Sigmoid colon (tissue), 7 donors: Measurements from ENCODE around the gene CHAC1. TPM values are rescaled to one million over a fixed set of nuclear protein-coding genes. Genes with fewer than 3 reads are reported as not detected.

Experiments
- DNase-seq: peaks from one replicate; pipeline ENCODE4 v3.0.0-alpha.2; 2019
- H3K27ac ChIP-seq, 4 donors: fragments of 200-600 bp; sonication (generic); one replicate each; pipeline ENCODE4 v1.5.1; 2016 to 2019; ENCODE audit warnings: mild to moderate bottlenecking in 1 of 4
- H3K27me3 ChIP-seq, 3 donors: fragments of 200-600 bp; sonication (generic); one replicate each; pipeline ENCODE4 v1.5.1; 2019; ENCODE audit warnings: mild to moderate bottlenecking in 1 of 3
- H3K36me3 ChIP-seq, 4 donors: fragments of 200-600 bp; sonication (generic); one replicate each; pipeline ENCODE4 v1.5.1; 2016 to 2019
- H3K4me1 ChIP-seq, 4 donors: fragments of 200-600 bp; sonication (generic); one replicate each; pipeline ENCODE4 v1.5.1; 2017 to 2019
- H3K4me3 ChIP-seq, 4 donors: fragments of 200-600 bp; sonication (generic); one replicate each; pipeline ENCODE4 v1.5.1; 2017 to 2019; ENCODE audit warnings: mild to moderate bottlenecking in 2 of 4, moderate library complexity in 1 of 4
- H3K9me3 ChIP-seq, 4 donors: fragments of 200-600 bp in 3 of 4; sonication (generic) in 3 of 4; one replicate each; pipeline versions ENCODE4 v1.5.1 to v1.6.1; 2013 to 2019
- CTCF ChIP-seq, 4 experiments: fragments of 450-650 bp in 3 of 4; fragments of 200-600 bp in 1 of 4; IDR thresholded peaks; one replicate each; pipeline ENCODE4 v1.5.1; 2016 to 2019; ENCODE audit warnings: antibody characterized with exemption in 4 of 4, mild to moderate bottlenecking in 3 of 4, moderate library complexity in 2 of 4
- EP300 ChIP-seq, 4 donors: sonication (generic); formaldehyde crosslinking; IDR thresholded peaks; one replicate each; pipeline ENCODE4 v1.6.1; 2017; ENCODE audit warnings: antibody characterized with exemption in 4 of 4
- POLR2A ChIP-seq, 2 donors: fragments of 450-650 bp; IDR thresholded peaks; one replicate each; pipeline ENCODE4 v1.6.1; 2016; ENCODE audit warnings: antibody characterized with exemption in 2 of 2, mild to moderate bottlenecking in 2 of 2, moderate library complexity in 2 of 2
- POLR2AphosphoS5 ChIP-seq, 4 donors: sonication (generic); formaldehyde crosslinking; IDR thresholded peaks; one replicate each; pipeline ENCODE4 v1.6.1; 2017; ENCODE audit warnings: antibody characterized with exemption in 4 of 4
- WGBS, 2 donors: extraction: QIAGEN DNeasy Blood & Tissue Kit; methylation state at CpG; one replicate each; pipeline ENCODE4 v1.1.7; 2013; 5-methylcytosine and 5-hydroxymethylcytosine counted together
- intact Hi-C: fragments of 100-400 bp; cut with DNase I; formaldehyde crosslinking; loops from one replicate; pipeline ENCODE4 v1.15.1; 2023
- polyA plus RNA-seq, 3 donors: library from polyadenylated mRNA; stranded (reverse); fragments of 200-250 nt; gene quantifications; one replicate each; pipeline ENCODE4 v1.2.3, GENCODE V29; 2013
- total RNA-seq, 4 donors: library from RNA; depleted of rRNA; stranded (reverse); fragments of >200 nt; gene quantifications; one replicate each; pipeline ENCODE4 v1.1.0, GENCODE V29; 2016
- donor health status: healthy with polysubstance abuse.
- donor health status: Bipolar disorder and iron deficiency.
- donor health status: healthy.

The CHAC1 gene
- total and polyA plus RNA-seq, 7 donors, result 0.66 to 31.4 (median 3.0) TPM

GRCh38 chr15:40922608-40923005 lies 30.7 kb upstream of the CHAC1 start:
- intact Hi-C loops, result no loop called here
- peaks cover 25% of the 10 kb centered on the region in 3 donors for H3K27me3 ChIP-seq
- DNase-seq, result no peak
- no peak for TF ChIP-seq POLR2AphosphoS5 (IDR thresholded peaks at IDR 0.05)
- TF ChIP-seq EP300 (IDR thresholded peaks at IDR 0.05), result no peak
- no peak for TF ChIP-seq CTCF (IDR thresholded peaks at IDR 0.05)
- no peak for TF ChIP-seq POLR2A (IDR thresholded peaks at IDR 0.05)
- H3K9me3 ChIP-seq, result no peaks in the 10 kb centered on the region
- no peaks in the 10 kb centered on the region for H3K36me3 ChIP-seq
- 16 to 67% methylated on average over 10 of the region's 10 CpGs for WGBS, 2 donors
- no peak overlapping the region for H3K27ac ChIP-seq
- peaks cover 0 to 21% (median 20%) of the 10 kb centered on the region in 4 donors for H3K4me1 ChIP-seq
- H3K4me3 ChIP-seq, result no peak overlapping the region

- Histone ChIP-seq H3K27ac (no peak overlapping the region), H3K9me3 (no peaks in the 10 kb centered on the region), H3K27me3 (peaks cover 34 to 35% (median 35%) of the 10 kb centered on the region in 3 donors), H3K4me1 (peaks cover 0 to 30% (median 29%) of the 10 kb centered on the region in 4 donors), H3K36me3 (no peaks in the 10 kb centered on the region), H3K4me3 (no peak overlapping the region)
- DNase-seq, result no peak
- WGBS, 2 donors, result 91 to 92% methylated on average over 9 of the region's 9 CpGs
- TF ChIP-seq CTCF (IDR thresholded peaks at IDR 0.05) (no peak), EP300 (IDR thresholded peaks at IDR 0.05) (no peak), POLR2A (IDR thresholded peaks at IDR 0.05) (no peak), POLR2AphosphoS5 (IDR thresholded peaks at IDR 0.05) (no peak)
- intact Hi-C loops, result no loop called here
These were observed 29.7 kb upstream of the CHAC1 start for GRCh38 chr15:40923551-40923950.

- 6 to 18% methylated on average over 30 of the region's 30 CpGs for WGBS, 2 donors
- H3K9me3 ChIP-seq, result no peaks in the 10 kb centered on the region
- H3K36me3 ChIP-seq, result no peaks in the 10 kb centered on the region
- DNase-seq, result no peak
- intact Hi-C loops, result no loop called here
- peaks cover 52 to 54% (median 54%) of the 10 kb centered on the region in 3 donors for H3K27me3 ChIP-seq
- TF ChIP-seq CTCF (IDR thresholded peaks at IDR 0.05) (no peak), POLR2AphosphoS5 (IDR thresholded peaks at IDR 0.05) (no peak), EP300 (IDR thresholded peaks at IDR 0.05) (no peak), POLR2A (IDR thresholded peaks at IDR 0.05) (no peak)
- no peak overlapping the region for H3K4me3 ChIP-seq
- H3K27ac ChIP-seq, result no peak overlapping the region
- peaks cover 0 to 49% (median 48%) of the 10 kb centered on the region in 4 donors for H3K4me1 ChIP-seq
These were observed 27.8 kb upstream of the CHAC1 start for GRCh38 chr15:40925495-40925862.

- WGBS, 2 donors, result 4 to 8% methylated on average over 61 of the region's 61 CpGs
- Histone ChIP-seq H3K4me3 (peak overlapping the region in 3 of 4 donors; percentile 8 to 31 (median 30)), H3K9me3 (no peaks in the 10 kb centered on the region), H3K27ac (no peak overlapping the region), H3K27me3 (peaks cover 58 to 60% (median 59%) of the 10 kb centered on the region in 3 donors), H3K4me1 (peaks cover 0 to 55% (median 54%) of the 10 kb centered on the region in 4 donors), H3K36me3 (no peaks in the 10 kb centered on the region)
- intact Hi-C loops, result no loop called here
- TF ChIP-seq EP300 (IDR thresholded peaks at IDR 0.05) (no peak), POLR2A (IDR thresholded peaks at IDR 0.05) (no peak), CTCF (IDR thresholded peaks at IDR 0.05) (no peak)
- DNase-seq, result no peak
These were observed 27.2 kb upstream of the CHAC1 start for GRCh38 chr15:40925863-40926658.
